ENCODE results near the gene C6orf132.

The C6orf132 gene

DNA sequence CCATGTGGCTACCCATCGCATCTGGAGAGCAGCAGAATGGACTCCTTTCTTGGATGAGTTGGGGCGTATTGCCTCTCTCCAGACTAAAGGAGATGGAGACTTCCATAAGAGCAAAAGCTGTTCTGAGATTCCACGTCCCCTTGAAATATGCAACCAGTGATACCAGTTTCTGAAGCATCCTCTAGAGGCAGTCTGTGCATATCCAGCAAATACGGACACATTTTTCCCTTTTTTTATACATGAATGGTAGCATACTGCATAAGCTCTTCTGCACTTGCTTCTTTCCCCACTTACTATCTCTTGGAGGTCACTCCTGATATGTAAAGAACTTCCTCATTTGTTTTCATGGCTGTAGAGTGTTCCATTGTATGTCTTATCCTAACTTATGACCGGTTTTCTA is 57.5 kb downstream of the C6orf132 start:
- no peak overlapping the region for H3K9ac ChIP-seq (ENCODE audit: low read length)
- no peak for DNase-seq (ENCODE audit: low read depth)
- H3K9me3 ChIP-seq (ENCODE audit: control insufficient read depth, low read length) = no peaks in the 10 kb centered on the region
- H3K36me3 ChIP-seq (ENCODE audit: control insufficient read depth, insufficient read depth, low read length, severe bottlenecking) = peaks cover 3% of the 10 kb centered on the region
- H3K4me1 ChIP-seq (ENCODE audit: control insufficient read depth, insufficient read depth, low read length) = peaks cover 12% of the 10 kb centered on the region
- no peaks in the 10 kb centered on the region for H3K27me3 ChIP-seq (replicated peaks; ENCODE audit: control insufficient read depth, insufficient read depth, low read length)
- H3K4me3 ChIP-seq (ENCODE audit: low read length) = no peak overlapping the region

DNA sequence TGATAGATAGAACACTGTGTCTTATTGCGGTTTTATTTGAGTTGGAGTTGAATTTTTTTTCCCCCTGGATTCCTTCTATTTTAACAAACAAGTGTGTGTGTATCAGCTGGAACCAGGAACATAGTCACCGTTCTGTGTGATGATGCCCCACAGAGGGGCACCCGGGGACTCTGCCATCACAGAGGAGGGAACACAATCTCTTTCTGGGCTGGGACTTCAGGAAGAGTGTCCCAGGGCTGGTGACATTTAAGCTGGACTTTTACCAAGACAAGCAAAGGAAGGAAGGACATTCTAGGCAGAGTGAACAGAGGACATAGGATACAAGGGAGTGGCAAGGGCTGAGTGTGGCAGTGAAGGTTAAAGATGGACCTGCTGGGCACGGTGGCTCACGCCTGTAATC is 58.9 kb downstream of the C6orf132 start:
- H3K4me3 ChIP-seq (ENCODE audit: low read length) = no peak overlapping the region
- H3K27me3 ChIP-seq (replicated peaks; ENCODE audit: control insufficient read depth, insufficient read depth, low read length) = no peaks in the 10 kb centered on the region
- H3K9ac ChIP-seq (ENCODE audit: low read length) = no peak overlapping the region
- peaks cover 12% of the 10 kb centered on the region for H3K4me1 ChIP-seq (ENCODE audit: control insufficient read depth, insufficient read depth, low read length)
- DNase-seq (ENCODE audit: low read depth) = no peak
- peaks cover 10% of the 10 kb centered on the region for H3K36me3 ChIP-seq (ENCODE audit: control insufficient read depth, insufficient read depth, low read length, severe bottlenecking)
- no peaks in the 10 kb centered on the region for H3K9me3 ChIP-seq (ENCODE audit: control insufficient read depth, low read length)

DNA sequence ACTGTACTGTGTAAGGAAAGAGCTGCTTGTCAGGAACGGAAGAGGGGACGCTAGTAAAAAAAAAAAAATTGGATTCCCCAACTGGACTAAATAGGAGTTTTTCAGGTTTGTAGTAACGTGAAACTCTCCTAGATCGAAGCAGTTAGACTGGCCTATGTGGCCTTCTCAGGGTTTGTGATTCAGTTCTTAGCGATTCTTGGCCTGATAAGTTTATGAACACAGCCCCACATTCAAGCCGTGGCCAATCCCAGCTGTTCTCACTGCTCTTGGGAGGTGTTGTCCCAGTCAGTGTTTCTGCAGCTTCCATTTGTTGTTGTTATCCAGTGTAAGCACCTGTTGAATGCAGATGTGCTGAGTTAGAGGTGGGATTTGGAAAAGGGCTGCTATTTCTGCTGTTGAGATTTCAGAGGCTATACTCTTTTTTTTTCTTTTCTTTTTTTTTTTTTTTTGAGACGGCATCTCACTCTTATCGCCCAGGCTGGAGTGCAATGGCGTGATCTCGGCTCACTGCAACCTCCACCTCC is 62.4 kb downstream of the C6orf132 start:
- no peaks in the 10 kb centered on the region for H3K27me3 ChIP-seq (replicated peaks; ENCODE audit: control insufficient read depth, insufficient read depth, low read length)
- DNase-seq (ENCODE audit: low read depth) = no peak
- peaks cover 32% of the 10 kb centered on the region for H3K36me3 ChIP-seq (ENCODE audit: control insufficient read depth, insufficient read depth, low read length, severe bottlenecking)
- H3K4me1 ChIP-seq (ENCODE audit: control insufficient read depth, insufficient read depth, low read length) = peaks cover 5% of the 10 kb centered on the region
- H3K4me3 ChIP-seq (ENCODE audit: low read length) = no peak overlapping the region
- H3K9me3 ChIP-seq (ENCODE audit: control insufficient read depth, low read length) = no peaks in the 10 kb centered on the region
- no peak overlapping the region for H3K9ac ChIP-seq (ENCODE audit: low read length)

DNA sequence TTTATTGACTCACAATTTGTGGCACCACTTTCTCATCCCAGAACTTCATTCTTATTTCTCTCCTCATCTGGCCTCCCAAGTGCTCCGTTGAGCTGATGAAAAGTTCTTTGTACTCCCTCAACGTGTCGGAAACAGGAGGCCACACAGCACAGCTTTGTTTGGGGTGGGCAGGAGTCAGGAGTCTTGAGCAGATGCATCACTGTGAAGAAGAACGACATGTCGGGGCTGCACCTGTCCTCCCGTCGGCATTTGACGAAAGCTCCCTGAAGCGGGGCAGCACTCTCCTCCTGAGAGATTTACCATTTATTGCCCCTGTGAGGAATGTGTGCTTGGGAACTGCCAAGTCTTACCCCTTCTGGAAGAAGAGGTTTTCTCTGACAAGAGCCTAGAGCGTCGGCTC is 64.0 kb downstream of the C6orf132 start:
- Histone ChIP-seq H3K36me3 (ENCODE audit: control insufficient read depth, insufficient read depth, low read length, severe bottlenecking) (peaks cover 45% of the 10 kb centered on the region), H3K9me3 (ENCODE audit: control insufficient read depth, low read length) (no peaks in the 10 kb centered on the region), H3K4me3 (ENCODE audit: low read length) (no peak overlapping the region), H3K27me3 (replicated peaks; ENCODE audit: control insufficient read depth, insufficient read depth, low read length) (no peaks in the 10 kb centered on the region), H3K9ac (ENCODE audit: low read length) (no peak overlapping the region), H3K4me1 (ENCODE audit: control insufficient read depth, insufficient read depth, low read length) (peaks cover 5% of the 10 kb centered on the region)
- no peak for DNase-seq (ENCODE audit: low read depth)

DNA sequence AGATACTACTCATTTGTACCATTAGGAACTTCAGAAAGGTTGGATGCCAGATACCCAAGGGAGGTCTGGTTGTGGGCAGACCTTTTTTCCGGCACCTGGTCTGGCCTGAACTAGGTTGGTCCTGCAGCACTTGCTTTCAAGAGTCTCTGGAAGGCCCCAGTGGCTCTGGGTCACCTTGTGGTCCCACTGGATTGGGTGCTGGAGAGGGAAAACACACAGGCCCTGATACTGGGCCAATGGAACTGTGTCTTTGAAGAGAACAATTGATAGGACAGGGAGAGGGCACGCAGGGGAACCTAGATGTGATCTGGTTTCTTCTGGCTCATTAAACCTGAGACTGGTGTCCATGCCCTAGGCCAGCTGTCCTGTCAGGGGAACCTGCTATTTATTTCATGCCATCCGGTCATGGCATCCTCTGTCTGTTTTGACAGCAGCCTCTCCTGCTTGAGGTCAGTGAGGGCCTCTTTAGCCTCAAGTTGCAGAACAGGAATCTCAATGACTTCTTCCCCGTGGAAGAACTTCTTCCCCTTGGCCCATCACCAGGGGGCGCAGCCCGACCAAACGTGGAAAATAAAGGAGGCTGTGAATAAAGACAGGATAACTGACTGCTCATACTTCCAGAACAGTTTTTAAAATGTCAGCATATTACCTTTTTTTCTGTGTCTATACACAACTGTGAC is 67.1 kb downstream of the C6orf132 start:
- no peaks in the 10 kb centered on the region for H3K9me3 ChIP-seq (ENCODE audit: control insufficient read depth, low read length)
- H3K4me3 ChIP-seq (ENCODE audit: low read length) = no peak overlapping the region
- peak; percentile 89 for DNase-seq (ENCODE audit: low read depth)
- no peak overlapping the region for H3K9ac ChIP-seq (ENCODE audit: low read length)
- peaks cover 4% of the 10 kb centered on the region for H3K4me1 ChIP-seq (ENCODE audit: control insufficient read depth, insufficient read depth, low read length)
- H3K27me3 ChIP-seq (replicated peaks; ENCODE audit: control insufficient read depth, insufficient read depth, low read length) = no peaks in the 10 kb centered on the region
- H3K36me3 ChIP-seq (ENCODE audit: control insufficient read depth, insufficient read depth, low read length, severe bottlenecking) = peaks cover 63% of the 10 kb centered on the region

DNA sequence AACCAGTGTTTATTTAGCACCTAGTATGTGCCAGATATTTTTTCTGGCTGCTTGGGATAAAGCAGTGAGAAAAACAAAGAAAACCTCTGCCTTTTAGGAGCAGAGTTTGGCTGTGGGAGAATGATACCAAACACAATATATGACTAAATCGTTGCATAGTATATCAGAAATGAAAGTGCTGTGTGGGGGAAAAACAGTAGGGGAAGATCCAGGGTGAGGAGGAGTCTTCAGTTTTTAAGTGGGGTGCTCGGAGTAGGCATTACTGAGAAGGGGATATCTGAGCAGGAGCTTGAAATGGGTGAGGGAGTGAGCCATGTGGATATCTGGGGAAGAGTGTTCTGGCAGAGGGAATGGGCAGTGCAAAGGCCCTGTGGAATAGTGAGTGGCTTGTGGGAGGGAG is 69.1 kb downstream of the C6orf132 start:
- no peak overlapping the region for H3K9ac ChIP-seq (ENCODE audit: low read length)
- H3K4me1 ChIP-seq (ENCODE audit: control insufficient read depth, insufficient read depth, low read length) = peaks cover 4% of the 10 kb centered on the region
- H3K4me3 ChIP-seq (ENCODE audit: low read length) = no peak overlapping the region
- H3K9me3 ChIP-seq (ENCODE audit: control insufficient read depth, low read length) = no peaks in the 10 kb centered on the region
- no peak for DNase-seq (ENCODE audit: low read depth)
- no peaks in the 10 kb centered on the region for H3K27me3 ChIP-seq (replicated peaks; ENCODE audit: control insufficient read depth, insufficient read depth, low read length)
- peaks cover 71% of the 10 kb centered on the region for H3K36me3 ChIP-seq (ENCODE audit: control insufficient read depth, insufficient read depth, low read length, severe bottlenecking)

DNA sequence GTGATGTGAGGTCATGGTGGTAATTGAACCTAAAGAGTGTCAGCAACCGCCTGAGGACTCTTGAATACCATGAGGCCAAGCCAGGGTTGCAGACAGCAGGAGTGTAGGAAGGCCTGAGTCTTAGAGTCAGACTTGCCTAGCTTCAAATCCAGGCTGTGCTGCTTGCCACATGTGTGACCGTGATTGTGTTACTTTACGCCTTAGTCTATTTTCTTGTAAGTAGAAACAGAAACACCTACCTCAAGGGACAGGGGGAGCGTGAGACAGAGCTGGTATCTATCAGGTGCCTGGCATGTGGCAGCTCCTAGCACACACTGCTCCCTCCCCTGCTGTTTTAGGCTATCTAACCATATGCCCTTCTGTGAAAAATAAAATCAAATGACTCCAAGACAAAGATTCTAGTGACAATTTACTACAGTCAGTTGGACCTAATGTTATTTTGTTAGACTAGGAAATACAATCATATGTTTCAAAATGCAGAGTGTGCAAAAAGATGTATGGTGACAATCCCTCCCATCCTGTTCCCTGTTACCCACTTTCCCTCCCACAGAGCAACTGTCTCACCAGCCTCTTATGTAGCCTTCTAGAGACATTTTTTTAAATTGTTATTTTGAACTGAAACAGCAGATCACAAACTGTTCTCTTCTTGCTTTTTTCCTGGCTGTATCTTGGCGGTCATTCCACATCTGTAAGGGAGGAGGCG is 70.4 kb downstream of the C6orf132 start:
- no peak for DNase-seq (ENCODE audit: low read depth)
- H3K4me1 ChIP-seq (ENCODE audit: control insufficient read depth, insufficient read depth, low read length) = peaks cover 4% of the 10 kb centered on the region
- H3K36me3 ChIP-seq (ENCODE audit: control insufficient read depth, insufficient read depth, low read length, severe bottlenecking) = peaks cover 74% of the 10 kb centered on the region
- no peak overlapping the region for H3K4me3 ChIP-seq (ENCODE audit: low read length)
- no peaks in the 10 kb centered on the region for H3K27me3 ChIP-seq (replicated peaks; ENCODE audit: control insufficient read depth, insufficient read depth, low read length)
- H3K9me3 ChIP-seq (ENCODE audit: control insufficient read depth, low read length) = no peaks in the 10 kb centered on the region
- peak overlapping the region; percentile 14 for H3K9ac ChIP-seq (ENCODE audit: low read length)

DNA sequence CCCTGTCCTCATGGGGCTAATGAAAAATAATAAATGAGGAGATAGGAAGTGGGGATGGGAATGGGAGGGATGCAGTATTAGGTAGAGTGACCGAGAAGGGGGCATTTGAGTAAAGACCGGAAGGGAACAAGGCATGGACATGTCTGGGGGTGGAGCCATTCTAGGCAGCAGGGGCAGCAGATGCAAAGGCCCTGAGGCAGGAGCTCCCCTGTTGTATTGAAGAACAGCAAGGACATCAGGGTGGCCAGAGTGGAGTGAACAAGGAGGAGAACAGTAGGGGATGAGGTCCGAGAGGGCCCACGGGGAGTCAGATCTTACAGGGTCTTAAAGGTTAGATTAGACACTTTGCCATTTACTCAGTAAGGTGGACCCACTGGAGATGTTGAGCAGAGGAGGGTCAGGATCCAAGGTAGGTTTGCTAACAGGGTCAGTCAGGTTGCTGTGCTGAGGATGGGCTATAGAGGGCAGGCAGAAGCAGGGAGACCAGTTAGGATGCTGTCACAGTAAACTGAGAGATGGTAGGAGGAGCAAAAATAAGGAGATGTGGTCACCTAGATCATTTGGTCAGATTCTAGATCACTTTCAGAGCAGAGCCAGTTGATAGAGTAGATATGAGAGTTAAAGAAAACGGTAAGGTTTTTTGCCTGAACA is 73.4 kb downstream of the C6orf132 start:
- peaks cover 72% of the 10 kb centered on the region for H3K36me3 ChIP-seq (ENCODE audit: control insufficient read depth, insufficient read depth, low read length, severe bottlenecking)
- H3K9me3 ChIP-seq (ENCODE audit: control insufficient read depth, low read length) = no peaks in the 10 kb centered on the region
- peaks cover 12% of the 10 kb centered on the region for H3K4me1 ChIP-seq (ENCODE audit: control insufficient read depth, insufficient read depth, low read length)
- DNase-seq (ENCODE audit: low read depth) = no peak
- H3K27me3 ChIP-seq (replicated peaks; ENCODE audit: control insufficient read depth, insufficient read depth, low read length) = no peaks in the 10 kb centered on the region
- H3K9ac ChIP-seq (ENCODE audit: low read length) = no peak overlapping the region
- no peak overlapping the region for H3K4me3 ChIP-seq (ENCODE audit: low read length)

DNA sequence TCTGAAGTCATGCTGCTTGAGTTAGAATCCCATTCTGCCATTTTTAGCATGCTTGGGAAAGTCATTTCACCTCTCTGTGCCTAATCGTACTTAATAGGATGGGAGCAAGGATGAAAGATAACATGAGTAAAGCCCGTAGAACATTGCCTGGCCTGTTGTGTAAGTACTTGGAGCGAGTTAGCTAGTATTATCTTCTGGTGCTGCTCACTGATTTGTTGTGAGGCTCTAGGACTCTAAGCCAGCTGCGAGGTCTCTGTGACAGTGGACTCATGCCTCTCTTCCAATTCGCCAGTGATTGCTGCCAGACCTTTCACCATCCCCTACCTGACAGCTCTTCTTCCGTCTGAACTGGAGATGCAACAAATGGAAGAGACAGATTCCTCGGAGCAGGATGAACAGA is 74.2 kb downstream of the C6orf132 start:
- Histone ChIP-seq H3K4me1 (ENCODE audit: control insufficient read depth, insufficient read depth, low read length) (peaks cover 12% of the 10 kb centered on the region), H3K36me3 (ENCODE audit: control insufficient read depth, insufficient read depth, low read length, severe bottlenecking) (peaks cover 69% of the 10 kb centered on the region), H3K4me3 (ENCODE audit: low read length) (no peak overlapping the region), H3K9me3 (ENCODE audit: control insufficient read depth, low read length) (no peaks in the 10 kb centered on the region), H3K9ac (ENCODE audit: low read length) (no peak overlapping the region), H3K27me3 (replicated peaks; ENCODE audit: control insufficient read depth, insufficient read depth, low read length) (no peaks in the 10 kb centered on the region)
- DNase-seq (ENCODE audit: low read depth) = no peak

DNA sequence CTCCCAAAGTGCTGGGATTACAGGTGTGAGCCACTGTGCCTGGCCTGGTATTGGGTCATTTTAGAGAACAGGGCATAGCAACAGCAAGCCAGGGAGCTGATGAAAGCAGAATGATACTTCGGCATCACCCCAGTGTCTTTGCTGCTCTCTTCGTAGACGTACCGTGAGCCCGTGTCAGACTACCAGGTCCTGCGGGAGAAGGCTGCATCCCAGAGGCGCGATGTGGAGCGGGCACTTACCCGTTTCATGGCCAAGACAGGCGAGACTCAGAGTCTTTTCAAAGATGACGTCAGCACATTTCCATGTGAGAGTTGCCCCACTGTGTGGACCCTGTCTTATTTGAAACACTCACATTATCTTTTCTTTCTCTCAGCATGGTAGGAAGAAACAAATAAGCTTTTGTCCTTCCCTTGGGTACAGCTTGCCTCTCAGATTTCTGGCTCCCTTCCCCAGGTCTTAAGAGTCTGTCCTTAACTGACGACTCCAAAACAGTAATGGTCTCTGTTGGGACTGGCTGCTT is 76.2 kb downstream of the C6orf132 start:
- H3K27me3 ChIP-seq (replicated peaks; ENCODE audit: control insufficient read depth, insufficient read depth, low read length) = no peaks in the 10 kb centered on the region
- no peak overlapping the region for H3K9ac ChIP-seq (ENCODE audit: low read length)
- H3K4me3 ChIP-seq (ENCODE audit: low read length) = no peak overlapping the region
- H3K36me3 ChIP-seq (ENCODE audit: control insufficient read depth, insufficient read depth, low read length, severe bottlenecking) = peaks cover 74% of the 10 kb centered on the region
- H3K9me3 ChIP-seq (ENCODE audit: control insufficient read depth, low read length) = no peaks in the 10 kb centered on the region
- no peak for DNase-seq (ENCODE audit: low read depth)
- peaks cover 8% of the 10 kb centered on the region for H3K4me1 ChIP-seq (ENCODE audit: control insufficient read depth, insufficient read depth, low read length)

DNA sequence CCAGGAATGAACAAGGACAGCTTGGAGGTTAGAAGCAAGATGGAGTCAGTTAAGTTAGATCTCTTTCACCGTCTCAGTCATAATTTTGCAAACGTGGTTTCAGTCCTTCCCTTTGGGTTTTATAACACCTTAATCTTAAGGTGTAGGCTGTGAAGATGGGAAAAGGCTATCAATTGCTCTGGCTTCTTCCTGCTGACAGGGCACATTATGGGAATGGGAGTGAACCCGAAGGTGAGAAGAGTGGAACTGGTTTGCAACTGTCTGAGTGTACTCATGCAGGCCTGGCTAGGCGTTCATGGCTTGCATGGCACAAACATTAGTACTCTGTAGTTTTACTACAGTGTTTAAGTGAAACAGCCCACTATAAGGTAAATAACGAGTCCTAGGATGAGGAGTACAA is 82.7 kb downstream of the C6orf132 start:
- no peaks in the 10 kb centered on the region for H3K4me1 ChIP-seq (ENCODE audit: control insufficient read depth, insufficient read depth, low read length)
- no peaks in the 10 kb centered on the region for H3K9me3 ChIP-seq (ENCODE audit: control insufficient read depth, low read length)
- H3K27me3 ChIP-seq (replicated peaks; ENCODE audit: control insufficient read depth, insufficient read depth, low read length) = no peaks in the 10 kb centered on the region
- H3K36me3 ChIP-seq (ENCODE audit: control insufficient read depth, insufficient read depth, low read length, severe bottlenecking) = peaks cover 84% of the 10 kb centered on the region
- no peak overlapping the region for H3K9ac ChIP-seq (ENCODE audit: low read length)
- H3K4me3 ChIP-seq (ENCODE audit: low read length) = no peak overlapping the region
- no peak for DNase-seq (ENCODE audit: low read depth)
